Adrenal gland (tissue), 5 donors: ENCODE measurements around the gene BUD31.

Source experiments
- CTCF ChIP-seq, 6 experiments: fragments of 450-650 bp in 4 of 6; fragments of 200-600 bp in 2 of 6; sonication (generic) in 1 of 6; IDR thresholded peaks; 1 replicate in 5 of 6; 2 replicates in 1 of 6; pipeline versions ENCODE4 v1.5.1 to v1.8.0; 2016 to 2021; ENCODE audit warnings: antibody characterized with exemption in 6 of 6, mild to moderate bottlenecking in 2 of 6, moderate library complexity in 1 of 6
- POLR2A ChIP-seq, 2 donors: fragments of 450-650 bp; IDR thresholded peaks; one replicate each; pipeline ENCODE4 v1.6.1; 2017; ENCODE audit warnings: antibody characterized with exemption in 2 of 2, mild to moderate bottlenecking in 2 of 2, moderate library complexity in 1 of 2
- donor health status: DM: no; HTN: no; CAD: no.

DNA sequence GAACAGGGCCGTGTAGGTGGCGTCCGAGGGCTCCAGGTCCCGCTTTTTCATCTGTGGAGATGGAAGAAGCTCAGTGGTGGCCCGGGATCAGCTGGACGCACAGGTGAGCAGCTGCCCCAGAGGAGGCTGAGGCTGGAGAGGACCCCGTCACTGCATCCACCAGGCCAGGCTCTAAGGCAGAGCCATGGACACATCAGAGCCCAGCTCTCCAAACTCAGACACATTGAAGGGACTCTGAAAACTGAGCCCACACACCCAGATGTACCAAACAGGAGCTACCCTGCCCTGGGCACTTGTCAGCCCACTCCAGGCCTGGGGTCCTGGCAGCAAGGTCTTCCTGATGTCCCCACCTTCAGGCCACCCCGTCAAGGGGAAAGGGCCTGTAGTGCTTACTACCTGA is 21.0 kb downstream of the BUD31 start:
- TF ChIP-seq CTCF (IDR thresholded peaks at IDR 0.05) (no peak), POLR2A (IDR thresholded peaks at IDR 0.05) (no peak)
